ENCODE measurements around the gene FOXD1. TPM values are rescaled to one million over a fixed set of nuclear protein-coding genes. Genes with fewer than 3 reads are reported as not detected.

FOXD1 gene
- total and polyA plus RNA-seq, 12 donors: 1.1 to 6.5 (median 2.1) TPM

DNA sequence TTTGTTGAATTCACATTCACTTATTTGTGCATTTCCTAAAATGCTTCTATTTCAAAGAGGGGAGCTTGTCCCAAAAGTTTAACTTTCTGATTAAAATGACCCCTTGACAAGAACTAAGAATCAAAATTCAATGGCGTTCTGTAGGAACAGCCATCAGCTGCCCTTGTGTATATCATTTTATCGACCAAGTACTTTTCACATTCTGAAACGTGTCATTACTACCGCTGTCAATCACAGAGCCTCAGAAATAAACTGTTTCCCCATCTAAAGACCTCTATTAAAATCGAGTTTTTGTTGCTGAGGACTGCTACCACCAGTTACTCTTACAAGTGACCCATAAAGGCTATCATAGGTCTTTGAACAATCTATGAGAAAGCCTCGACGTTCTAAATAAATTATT, 1.6 kb upstream of the FOXD1 start:
- Histone ChIP-seq H3K27ac (no peak overlapping the region), H3K9me3 (replicated peaks in 1 of 3) (no peaks in the 10 kb centered on the region), H3K4me3 (no peak overlapping the region), H3K27me3 (peaks cover 76% of the 10 kb centered on the region), H3K4me1 (replicated peaks in 1 of 2) (peaks cover 0 to 18% of the 10 kb centered on the region in 2 donors), H3K36me3 (replicated peaks in 1 of 2) (no peaks in the 10 kb centered on the region)
- DNase-seq: no peak
- TF ChIP-seq, protein P1, sequence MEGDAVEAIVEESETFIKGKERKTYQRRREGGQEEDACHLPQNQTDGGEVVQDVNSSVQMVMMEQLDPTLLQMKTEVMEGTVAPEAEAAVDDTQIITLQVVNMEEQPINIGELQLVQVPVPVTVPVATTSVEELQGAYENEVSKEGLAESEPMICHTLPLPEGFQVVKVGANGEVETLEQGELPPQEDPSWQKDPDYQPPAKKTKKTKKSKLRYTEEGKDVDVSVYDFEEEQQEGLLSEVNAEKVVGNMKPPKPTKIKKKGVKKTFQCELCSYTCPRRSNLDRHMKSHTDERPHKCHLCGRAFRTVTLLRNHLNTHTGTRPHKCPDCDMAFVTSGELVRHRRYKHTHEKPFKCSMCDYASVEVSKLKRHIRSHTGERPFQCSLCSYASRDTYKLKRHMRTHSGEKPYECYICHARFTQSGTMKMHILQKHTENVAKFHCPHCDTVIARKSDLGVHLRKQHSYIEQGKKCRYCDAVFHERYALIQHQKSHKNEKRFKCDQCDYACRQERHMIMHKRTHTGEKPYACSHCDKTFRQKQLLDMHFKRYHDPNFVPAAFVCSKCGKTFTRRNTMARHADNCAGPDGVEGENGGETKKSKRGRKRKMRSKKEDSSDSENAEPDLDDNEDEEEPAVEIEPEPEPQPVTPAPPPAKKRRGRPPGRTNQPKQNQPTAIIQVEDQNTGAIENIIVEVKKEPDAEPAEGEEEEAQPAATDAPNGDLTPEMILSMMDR (IDR thresholded peaks at IDR 0.05): no peak
- TF ChIP-seq POLR2A (IDR thresholded peaks at IDR 0.05): no peak
- intact Hi-C loops (cut with DNase I): loop anchor here in 1 of 2 donors (5.0 kb wide), 1 partner anchor 233 kb away; no protein-coding TSS in a partner anchor
- WGBS, 4 donors: 21 to 28% (median 26%) methylated on average over 7 of the region's 7 CpGs

DNA sequence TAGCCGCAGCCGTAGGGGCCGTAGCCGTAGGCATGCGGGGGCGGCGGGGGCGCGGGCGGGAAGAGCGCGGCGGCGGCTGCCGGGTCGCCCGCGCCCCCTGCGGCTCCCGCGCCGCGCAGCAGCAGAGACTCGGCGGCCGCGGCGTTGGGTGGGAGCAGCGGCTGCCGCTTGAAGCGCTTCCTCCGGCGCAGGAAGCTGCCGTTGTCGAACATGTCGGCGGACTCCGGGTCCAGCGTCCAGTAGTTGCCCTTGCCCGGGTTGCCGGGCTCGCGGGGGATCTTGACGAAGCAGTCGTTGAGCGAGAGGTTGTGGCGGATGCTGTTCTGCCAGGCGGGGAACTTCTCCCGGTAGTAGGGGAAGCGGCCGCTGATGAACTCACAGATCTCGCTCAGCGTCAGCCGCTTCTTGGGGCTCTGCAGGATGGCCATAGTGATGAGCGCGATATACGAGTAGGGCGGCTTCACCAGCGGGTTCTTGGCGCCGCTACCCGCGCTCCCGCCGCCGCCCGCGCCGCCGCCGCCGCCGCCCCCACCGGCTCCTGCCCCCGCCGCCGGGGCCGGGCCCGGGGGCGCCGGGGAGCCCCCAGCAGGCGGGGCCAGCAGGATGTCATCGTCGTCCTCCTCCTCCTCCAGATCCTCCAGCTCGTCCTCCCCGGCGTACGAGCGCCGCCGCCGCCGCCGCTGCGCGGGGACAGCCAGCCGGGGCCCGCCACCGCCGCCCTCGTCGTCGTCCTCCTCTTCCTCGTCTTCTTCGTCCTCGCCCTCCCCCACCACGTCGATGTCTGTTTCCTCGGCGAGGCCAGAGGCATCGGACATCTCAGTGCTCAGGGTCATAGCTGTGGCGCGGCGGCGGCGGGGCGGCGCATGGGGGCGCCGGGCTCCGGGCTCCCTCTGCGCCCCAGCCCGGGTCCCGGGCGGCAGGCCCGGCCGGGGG, 781 bp downstream of the FOXD1 start:
- peak in 2 of 7 donors; percentile 16 to 18 for DNase-seq
- peak overlapping the region in 2 of 5 donors; percentile 69 to 88 for H3K27ac ChIP-seq
- TF ChIP-seq POLR2A (IDR thresholded peaks at IDR 0.05): no peak
- TF ChIP-seq, protein P1 (IDR thresholded peaks at IDR 0.05): no peak
- H3K9me3 ChIP-seq (replicated peaks in 1 of 3): no peaks in the 10 kb centered on the region
- peak overlapping the region in 1 of 4 donors; percentile 55 for H3K4me3 ChIP-seq
- H3K36me3 ChIP-seq (replicated peaks in 1 of 2): no peaks in the 10 kb centered on the region
- peaks cover 85% of the 10 kb centered on the region for H3K27me3 ChIP-seq
- intact Hi-C loops (cut with DNase I): loop anchor here in 1 of 2 donors (10.0 kb wide), 1 partner anchor 233 kb away; no protein-coding TSS in a partner anchor
- 0 to 2% (median 1%) methylated on average over 6 to 126 of the region's 127 CpGs; no CpG with 5 or more reads in 1 of the 4 donors for WGBS, 4 donors
- H3K4me1 ChIP-seq (replicated peaks in 1 of 2): peaks cover 0 to 18% of the 10 kb centered on the region in 2 donors

DNA sequence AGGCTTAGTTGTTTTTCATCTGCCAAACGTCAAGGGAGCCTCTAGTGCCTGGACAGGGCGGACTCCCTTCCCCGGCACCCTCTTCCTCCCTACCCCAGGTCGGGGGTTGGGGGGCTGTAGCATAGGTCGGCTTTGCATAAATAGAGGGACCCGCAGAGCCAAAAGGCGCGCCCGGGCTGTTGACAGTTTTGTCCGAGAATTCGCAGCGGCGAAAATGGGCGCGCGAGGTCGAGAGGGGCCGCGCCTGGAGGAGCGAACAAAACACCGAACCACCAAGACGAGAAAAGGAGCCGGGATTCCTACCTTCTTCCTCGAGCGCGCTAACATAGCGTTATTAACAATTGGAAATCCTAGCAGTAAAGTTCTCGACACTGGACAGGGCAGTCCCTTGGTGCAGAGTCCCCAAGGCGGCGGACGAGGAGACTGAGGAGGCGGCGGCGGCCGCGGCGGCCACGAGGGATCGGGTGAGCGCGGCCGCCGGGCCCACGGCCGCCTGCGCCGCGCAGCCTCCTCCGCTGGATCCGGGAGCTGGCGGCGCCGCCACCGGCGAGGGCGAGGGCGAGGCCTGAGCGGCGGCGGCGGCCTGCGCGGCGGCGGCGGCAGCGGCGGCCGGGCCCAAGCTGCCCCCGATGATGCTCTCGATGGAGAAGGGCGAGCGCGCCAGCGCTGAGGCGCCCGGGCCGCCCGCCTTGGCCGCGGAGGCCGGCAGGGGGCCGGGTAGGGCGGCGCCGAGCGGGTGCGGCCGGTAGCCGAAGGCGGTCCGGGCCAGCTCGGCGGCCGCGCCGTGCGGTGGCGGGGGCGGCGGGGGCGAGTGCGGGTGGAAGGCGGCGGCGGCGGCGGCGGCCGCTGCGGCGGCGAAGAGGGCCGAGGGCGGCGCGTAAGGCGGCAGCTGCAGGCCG, 1.7 kb downstream of the FOXD1 start:
- Histone ChIP-seq H3K27me3 (peaks cover 85% of the 10 kb centered on the region), H3K36me3 (replicated peaks in 1 of 2) (no peaks in the 10 kb centered on the region), H3K27ac (peak overlapping the region in 1 of 5 donors; percentile 88), H3K4me3 (peak overlapping the region in 1 of 4 donors; percentile 55), H3K9me3 (replicated peaks in 1 of 3) (no peaks in the 10 kb centered on the region), H3K4me1 (replicated peaks in 1 of 2) (peaks cover 0 to 18% of the 10 kb centered on the region in 2 donors)
- TF ChIP-seq, protein P1 (IDR thresholded peaks at IDR 0.05): no peak
- no peak for TF ChIP-seq POLR2A (IDR thresholded peaks at IDR 0.05)
- no peak for DNase-seq
- 3 to 8% (median 5%) methylated on average over 33 to 119 of the region's 119 CpGs for WGBS, 4 donors
- intact Hi-C loops (cut with DNase I): loop anchor here in 1 of 2 donors (10.0 kb wide), 1 partner anchor 232 kb away; no protein-coding TSS in a partner anchor
